Endodermal cell (in vitro differentiated cells): Measurements from ENCODE around the gene TMEM222. TPM values are rescaled to one million over a fixed set of nuclear protein-coding genes. Genes with fewer than 3 reads are reported as not detected.
A peak's percentile ranks its signal among the peaks of the same experiment; 100 is the strongest.

Experiments used
- DNase-seq: peaks from one replicate; pipeline ENCODE4 v3.0.0-alpha.2; 2017
- H3K27ac ChIP-seq: 2 replicates; pipeline ENCODE4 v1.5.1; 2013; ENCODE audit warnings: mild to moderate bottlenecking, low read depth, low read length, moderate library complexity
- H3K27me3 ChIP-seq: 2 replicates; pipeline ENCODE4 v1.6.1; 2013; ENCODE audit warnings: mild to moderate bottlenecking, low read length, moderate library complexity; ENCODE audit not compliant: insufficient read depth, control insufficient read depth, poor library complexity, severe bottlenecking
- H3K36me3 ChIP-seq: 2 replicates; pipeline ENCODE4 v1.7.0; 2013; ENCODE audit warnings: mild to moderate bottlenecking, low read length, moderate library complexity; ENCODE audit not compliant: control insufficient read depth, insufficient read depth
- H3K4me1 ChIP-seq: one replicate; pipeline ENCODE4 v1.7.0; 2013; ENCODE audit warnings: low read length; ENCODE audit not compliant: control insufficient read depth, insufficient read depth
- H3K4me3 ChIP-seq: 2 replicates; pipeline ENCODE4 v1.5.1; 2013; ENCODE audit warnings: mild to moderate bottlenecking, low read length, moderate library complexity
- H3K9ac ChIP-seq: 2 replicates; pipeline ENCODE4 v1.6.1; 2013; ENCODE audit warnings: mild to moderate bottlenecking, low read length, moderate library complexity; ENCODE audit not compliant: poor library complexity, severe bottlenecking; ENCODE audit errors: extremely low read depth
- H3K9me3 ChIP-seq: 2 replicates; pipeline ENCODE4 v1.6.1; 2013; ENCODE audit warnings: mild to moderate bottlenecking, low read length, moderate library complexity; ENCODE audit not compliant: control insufficient read depth
- H3K27ac Mint-ChIP-seq: 2 replicates; pipeline ENCODE4 v1.8.0; 2020; ENCODE audit warnings: mixed read lengths
- H3K27me3 Mint-ChIP-seq: 2 replicates; pipeline ENCODE4 v1.8.0; 2021; ENCODE audit warnings: mild to moderate bottlenecking, mixed read lengths; ENCODE audit not compliant: insufficient read depth
- H3K36me3 Mint-ChIP-seq: 2 replicates; pipeline ENCODE4 v1.8.0; 2020; ENCODE audit warnings: low read depth, mixed read lengths
- H3K4me1 Mint-ChIP-seq: 2 replicates; pipeline ENCODE4 v1.8.0; 2020; ENCODE audit warnings: mixed read lengths
- H3K4me3 Mint-ChIP-seq: 2 replicates; pipeline ENCODE4 v1.8.0; 2020; ENCODE audit warnings: mild to moderate bottlenecking, moderate library complexity, mixed read lengths
- H3K9me3 Mint-ChIP-seq: 2 replicates; pipeline ENCODE4 v1.8.0; 2020; ENCODE audit warnings: mild to moderate bottlenecking, mixed read lengths
- WGBS, 2 experiments: methylation state at CpG; one replicate each; pipeline versions ENCODE4 v1.1.5 to v1.1.7; 2013; ENCODE audit warnings: missing lambda C conversion rate in 2 of 2, mixed read lengths in 1 of 2; ENCODE audit not compliant: insufficient coverage in 1 of 2, insufficient read length in 1 of 2; 5-methylcytosine and 5-hydroxymethylcytosine counted together
- total RNA-seq, 2 donors: library from RNA; stranded (reverse); fragmentation: NEBNext Ultra II Directional in 1 of 2; extraction: Animal tissue kit (Norgen Biotek cat#: 25700) in 1 of 2; gene quantifications; 2 replicates in 1 of 2; 3 replicates in 1 of 2; pipeline ENCODE4 v1.2.1, GENCODE V29; 2021
- TF ChIP-seq, protein P1 (sequence below): fragments of 200-600 bp; sonication (generic); conservative IDR thresholded peaks from 2 replicates; pipeline ENCODE4 v1.5.0; 2021; ENCODE audit warnings: antibody characterized with exemption, mild to moderate bottlenecking

The TMEM222 gene
- total RNA-seq, 2 donors from 2014 or later: 26.0 to 31.8 TPM

GRCh38 chr1:27379564-27380122 is 57.7 kb downstream of the TMEM222 start:
- H3K4me1 ChIP-seq: no peaks in the 10 kb centered on the region
- no peak overlapping the region for H3K27ac ChIP-seq
- peaks cover 24% of the 10 kb centered on the region for H3K27me3 Mint-ChIP-seq
- H3K4me3 Mint-ChIP-seq: no peak overlapping the region
- TF ChIP-seq, protein P1, sequence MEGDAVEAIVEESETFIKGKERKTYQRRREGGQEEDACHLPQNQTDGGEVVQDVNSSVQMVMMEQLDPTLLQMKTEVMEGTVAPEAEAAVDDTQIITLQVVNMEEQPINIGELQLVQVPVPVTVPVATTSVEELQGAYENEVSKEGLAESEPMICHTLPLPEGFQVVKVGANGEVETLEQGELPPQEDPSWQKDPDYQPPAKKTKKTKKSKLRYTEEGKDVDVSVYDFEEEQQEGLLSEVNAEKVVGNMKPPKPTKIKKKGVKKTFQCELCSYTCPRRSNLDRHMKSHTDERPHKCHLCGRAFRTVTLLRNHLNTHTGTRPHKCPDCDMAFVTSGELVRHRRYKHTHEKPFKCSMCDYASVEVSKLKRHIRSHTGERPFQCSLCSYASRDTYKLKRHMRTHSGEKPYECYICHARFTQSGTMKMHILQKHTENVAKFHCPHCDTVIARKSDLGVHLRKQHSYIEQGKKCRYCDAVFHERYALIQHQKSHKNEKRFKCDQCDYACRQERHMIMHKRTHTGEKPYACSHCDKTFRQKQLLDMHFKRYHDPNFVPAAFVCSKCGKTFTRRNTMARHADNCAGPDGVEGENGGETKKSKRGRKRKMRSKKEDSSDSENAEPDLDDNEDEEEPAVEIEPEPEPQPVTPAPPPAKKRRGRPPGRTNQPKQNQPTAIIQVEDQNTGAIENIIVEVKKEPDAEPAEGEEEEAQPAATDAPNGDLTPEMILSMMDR: no peak
- no peaks in the 10 kb centered on the region for H3K36me3 Mint-ChIP-seq
- no peaks in the 10 kb centered on the region for H3K36me3 ChIP-seq
- peaks cover 21% of the 10 kb centered on the region for H3K27me3 ChIP-seq
- H3K4me3 ChIP-seq: no peak overlapping the region
- no peaks in the 10 kb centered on the region for H3K4me1 Mint-ChIP-seq
- no peak overlapping the region for H3K27ac Mint-ChIP-seq
- no peak overlapping the region for H3K9ac ChIP-seq
- no peaks in the 10 kb centered on the region for H3K9me3 Mint-ChIP-seq
- peak; percentile 48 for DNase-seq
- no peaks in the 10 kb centered on the region for H3K9me3 ChIP-seq
- 77 to 87% methylated on average over 4 to 11 of the region's 11 CpGs for WGBS, 2 experiments

DNA sequence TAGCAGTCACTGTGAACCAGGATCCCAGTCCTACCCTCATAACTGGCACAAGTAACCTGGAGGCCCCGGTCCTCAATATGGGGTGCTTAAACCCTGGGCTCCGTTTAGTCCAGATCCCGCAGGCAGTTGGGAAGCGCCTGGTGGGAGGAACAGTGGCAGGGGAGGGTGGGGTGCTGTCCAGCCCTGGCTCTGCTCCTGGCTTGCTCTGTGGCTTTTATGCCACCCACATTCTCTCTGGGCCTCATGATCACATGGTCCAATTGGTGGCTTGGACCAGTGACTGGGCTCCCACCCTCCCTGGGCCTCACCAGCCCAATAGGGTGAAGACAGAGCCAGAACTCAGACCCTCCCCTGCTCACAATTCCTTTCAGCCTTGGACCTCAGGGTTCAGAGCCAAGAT is 58.3 kb downstream of the TMEM222 start:
- Histone ChIP-seq H3K27me3 (peaks cover 21% of the 10 kb centered on the region), H3K4me3 (no peak overlapping the region), H3K27ac (no peak overlapping the region), H3K4me1 (no peaks in the 10 kb centered on the region), H3K9me3 (no peaks in the 10 kb centered on the region), H3K36me3 (no peaks in the 10 kb centered on the region), H3K9ac (no peak overlapping the region)
- H3K27me3 Mint-ChIP-seq: peaks cover 24% of the 10 kb centered on the region
- no peaks in the 10 kb centered on the region for H3K9me3 Mint-ChIP-seq
- no peaks in the 10 kb centered on the region for H3K36me3 Mint-ChIP-seq
- 89 to 100% methylated on average over 3 to 4 of the region's 4 CpGs for WGBS, 2 experiments
- no peak overlapping the region for H3K4me3 Mint-ChIP-seq
- H3K27ac Mint-ChIP-seq: no peak overlapping the region
- no peaks in the 10 kb centered on the region for H3K4me1 Mint-ChIP-seq
- TF ChIP-seq, protein P1: no peak
- no peak for DNase-seq

DNA sequence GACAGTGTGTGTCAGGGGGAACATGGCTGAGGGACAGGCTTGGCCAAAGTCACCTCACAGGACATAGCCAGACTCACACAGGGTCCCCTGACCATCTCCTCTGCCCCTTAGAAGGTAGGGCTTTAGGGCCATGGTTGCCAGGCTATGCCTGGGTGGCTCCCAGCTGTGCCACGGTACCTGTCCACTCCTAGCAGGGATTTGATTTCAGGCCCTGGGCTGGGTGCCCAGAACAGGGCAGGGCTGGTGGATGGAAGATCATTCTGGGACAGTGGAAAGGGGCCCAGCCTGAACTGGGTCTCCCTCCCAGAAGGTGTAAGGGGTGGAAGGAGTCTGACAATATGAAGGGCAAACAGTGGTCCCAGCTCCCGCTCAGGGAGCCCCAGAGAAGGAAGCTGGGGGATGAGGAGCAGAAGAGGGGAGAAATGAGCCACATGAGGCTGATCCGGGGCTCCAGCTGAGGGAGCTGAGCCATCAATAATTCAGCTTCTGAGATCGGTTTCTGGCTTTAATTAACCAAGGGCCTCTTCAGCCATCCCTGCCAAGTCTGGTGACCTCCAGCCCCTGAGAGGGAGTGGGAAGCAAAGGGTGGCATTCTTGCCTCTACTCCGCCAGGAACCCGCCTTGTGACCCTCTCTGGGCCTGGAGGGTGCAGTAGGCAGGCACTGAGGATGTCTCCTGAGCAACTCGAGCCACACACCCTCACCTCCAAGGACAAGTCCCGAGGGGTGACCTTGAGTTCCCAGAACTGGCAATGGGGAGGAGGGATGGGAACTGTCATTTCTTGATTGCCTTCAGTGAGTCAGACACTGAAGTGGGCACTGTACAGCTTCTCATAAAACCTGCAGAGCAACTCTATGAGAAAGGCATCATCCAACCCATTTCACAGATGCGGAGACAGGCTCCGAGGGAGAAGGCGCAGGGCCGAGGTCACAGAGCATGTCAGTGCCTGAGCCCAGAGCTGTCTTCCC is 59.1 kb downstream of the TMEM222 start:
- no peaks in the 10 kb centered on the region for H3K4me1 ChIP-seq
- H3K9me3 ChIP-seq: no peaks in the 10 kb centered on the region
- Mint-ChIP-seq H3K36me3 (no peaks in the 10 kb centered on the region), H3K4me3 (no peak overlapping the region), H3K9me3 (no peaks in the 10 kb centered on the region), H3K4me1 (no peaks in the 10 kb centered on the region), H3K27ac (no peak overlapping the region), H3K27me3 (peaks cover 25% of the 10 kb centered on the region)
- no peak for DNase-seq
- H3K27ac ChIP-seq: no peak overlapping the region
- no peak overlapping the region for H3K4me3 ChIP-seq
- H3K36me3 ChIP-seq: no peaks in the 10 kb centered on the region
- 91 to 92% methylated on average over 9 to 12 of the region's 12 CpGs for WGBS, 2 experiments
- H3K27me3 ChIP-seq: peaks cover 21% of the 10 kb centered on the region
- TF ChIP-seq, protein P1: no peak
- H3K9ac ChIP-seq: no peak overlapping the region
